HEK293 (cell line): Measurements from ENCODE around the gene DCBLD2.

Experiments
- CTCF ChIA-PET: fragments of 350-600 bp; formaldehyde crosslinking; extraction: SDS; loops from one replicate; lab custom pipeline; 2021; ENCODE audit warnings: antibody characterized with exemption; lab: Yijun Ruan, JAX
- POLR2A ChIA-PET: fragments of 300-600 bp; formaldehyde crosslinking; extraction: SDS; loops from one replicate; lab custom pipeline; 2020; ENCODE audit warnings: antibody characterized with exemption, inconsistent platforms; lab: Yijun Ruan, JAX
- H3K27ac ChIP-seq: fragments of 200-500 bp; sonication (Bioruptor generic); 2 replicates; pipeline ENCODE4 v1.5.1; 2014; ENCODE audit warnings: low read depth, low read length, control low read depth, inconsistent platforms; ENCODE audit errors: extremely low read depth
- H3K36me3 ChIP-seq, 2 experiments: fragments of 200-500 bp in 1 of 2; sonication (Bioruptor generic) in 1 of 2; 1 replicate in 1 of 2; 2 replicates in 1 of 2; pipeline ENCODE4 v1.5.1; 2014 to 2017; ENCODE audit warnings: inconsistent platforms in 2 of 2, low read length in 2 of 2; ENCODE audit not compliant: control insufficient read depth in 2 of 2, insufficient read depth in 1 of 2
- H3K4me1 ChIP-seq: fragments of 200-500 bp; sonication (Bioruptor generic); 2 replicates; pipeline ENCODE4 v1.5.1; 2014; ENCODE audit warnings: mild to moderate bottlenecking, low read length, inconsistent platforms; ENCODE audit not compliant: control insufficient read depth, insufficient read depth
- H3K4me3 ChIP-seq: 2 replicates; pipeline ENCODE4 v1.5.1; 2011; ENCODE audit warnings: low read depth, mild to moderate bottlenecking, control low read depth, low read length, moderate library complexity
- H3K9me3 ChIP-seq: fragments of 200-500 bp; sonication (Bioruptor generic); 2 replicates; pipeline ENCODE4 v1.5.1; 2014; ENCODE audit warnings: low read depth, low read length, inconsistent platforms; ENCODE audit not compliant: control insufficient read depth, insufficient read depth
- BCL6B ChIP-seq: fragments of 450-650 bp; formaldehyde crosslinking; IDR thresholded peaks from 2 replicates; pipeline ENCODE4 v1.5.1; 2017; ENCODE audit warnings: missing biosample characterization, missing genetic modification characterization
- KLF9 ChIP-seq: fragments of 450-650 bp; formaldehyde crosslinking; IDR thresholded peaks from 2 replicates; pipeline ENCODE4 v1.5.1; 2016; ENCODE audit warnings: missing biosample characterization, missing genetic modification characterization, low read depth
- SP7 ChIP-seq: fragments of 450-650 bp; formaldehyde crosslinking; IDR thresholded peaks from 2 replicates; pipeline ENCODE4 v1.5.1; 2016; ENCODE audit warnings: missing biosample characterization, missing genetic modification characterization
- ZBTB49 ChIP-seq: fragments of 450-650 bp; formaldehyde crosslinking; IDR thresholded peaks from 2 replicates; pipeline ENCODE4 v1.5.1; 2016; ENCODE audit warnings: missing biosample characterization, missing genetic modification characterization, low read depth
- ZNF114 ChIP-seq: fragments of 450-650 bp; formaldehyde crosslinking; IDR thresholded peaks from 2 replicates; pipeline ENCODE4 v1.5.0; 2017; ENCODE audit warnings: missing biosample characterization, missing genetic modification characterization
- ZNF138 ChIP-seq: fragments of 450-650 bp; formaldehyde crosslinking; IDR thresholded peaks from 2 replicates; pipeline ENCODE4 v1.5.1; 2016; ENCODE audit warnings: missing biosample characterization, missing genetic modification characterization, borderline replicate concordance
- ZNF16 ChIP-seq: fragments of 450-650 bp; formaldehyde crosslinking; IDR thresholded peaks from 2 replicates; pipeline ENCODE4 v1.5.1; 2016; ENCODE audit warnings: low read depth, missing biosample characterization, missing genetic modification characterization
- ZNF169 ChIP-seq: fragments of 450-650 bp; formaldehyde crosslinking; IDR thresholded peaks from 2 replicates; pipeline ENCODE4 v1.5.1; 2016; ENCODE audit warnings: missing biosample characterization, missing genetic modification characterization
- ZNF274 ChIP-seq, 2 experiments: fragments of 200-500 bp in 1 of 2; fragments of 450-650 bp in 1 of 2; sonication (Bioruptor generic) in 1 of 2; formaldehyde crosslinking in 1 of 2; IDR thresholded peaks; 2 replicates each; pipeline versions ENCODE4 v1.5.1 to v1.6.1; 2014 to 2016; ENCODE audit warnings: borderline replicate concordance in 1 of 2, inconsistent platforms in 1 of 2, low read length in 1 of 2, missing biosample characterization in 1 of 2, missing genetic modification characterization in 1 of 2
- ZNF280C ChIP-seq: fragments of 450-650 bp; formaldehyde crosslinking; IDR thresholded peaks from 2 replicates; pipeline ENCODE4 v1.5.1; 2016; ENCODE audit warnings: missing biosample characterization, missing genetic modification characterization
- ZNF341 ChIP-seq: fragments of 450-650 bp; formaldehyde crosslinking; IDR thresholded peaks from 2 replicates; pipeline ENCODE4; 2016; ENCODE audit warnings: low read depth, missing biosample characterization, missing genetic modification characterization
- ZNF362 ChIP-seq: fragments of 450-650 bp; formaldehyde crosslinking; IDR thresholded peaks from 2 replicates; pipeline ENCODE4 v1.5.1; 2016; ENCODE audit warnings: missing biosample characterization, missing genetic modification characterization
- ZNF548 ChIP-seq: fragments of 450-650 bp; formaldehyde crosslinking; IDR thresholded peaks from 2 replicates; pipeline ENCODE4 v1.5.1; 2016; ENCODE audit warnings: missing biosample characterization, missing genetic modification characterization
- ZNF610 ChIP-seq: fragments of 450-650 bp; formaldehyde crosslinking; IDR thresholded peaks from 2 replicates; pipeline ENCODE4 v1.5.1; 2016; ENCODE audit warnings: missing biosample characterization, missing genetic modification characterization, borderline replicate concordance
- ZNF621 ChIP-seq: fragments of 450-650 bp; formaldehyde crosslinking; IDR thresholded peaks from 2 replicates; pipeline ENCODE4 v1.5.1; 2017; ENCODE audit warnings: missing biosample characterization, missing genetic modification characterization

Gene DCBLD2

GRCh38 chr3:98806521-98806920 is 95.0 kb downstream of the DCBLD2 start:
- POLR2A ChIA-PET = no interaction called here
- Histone ChIP-seq H3K4me1 (no peaks in the 10 kb centered on the region), H3K4me3 (no peak overlapping the region), H3K27ac (no peak overlapping the region), H3K36me3 (peaks cover 0 to 51% of the 10 kb centered on the region in 2 experiments; a peak in 2 of 3 replicates), H3K9me3 (no peaks in the 10 kb centered on the region)
- TF ChIP-seq ZNF362 = no peak
- TF ChIP-seq ZNF548 (tag by site-specific recombination) = no peak
- no peak for TF ChIP-seq ZNF280C
- no peak for TF ChIP-seq ZNF274 (IDR thresholded peaks at IDR 0.05; ENCODE audit: low read length)
- no peak for TF ChIP-seq ZNF274 (tag by site-specific recombination; IDR thresholded peaks at IDR 0.05; ENCODE audit: borderline replicate concordance)
- no peak for TF ChIP-seq ZNF341
- no peak for TF ChIP-seq ZNF169 (tag by site-specific recombination)
- TF ChIP-seq ZNF610 (tag by site-specific recombination) = no peak
- no peak for TF ChIP-seq BCL6B (tag by site-specific recombination)
- TF ChIP-seq ZNF621 (tag by site-specific recombination) = no peak
- TF ChIP-seq ZBTB49 (tag by site-specific recombination) = no peak
- no peak for TF ChIP-seq ZNF16 (tag by site-specific recombination)
- CTCF ChIA-PET = interaction anchor here (1.0 to 1.6 kb wide), 2 partner anchors 205 to 209 kb away, joined by 5 read pairs; no protein-coding TSS in a partner anchor

GRCh38 chr3:98805571-98805970 is 95.9 kb downstream of the DCBLD2 start:
- POLR2A ChIA-PET = no interaction called here
- Histone ChIP-seq H3K4me3 (no peak overlapping the region), H3K9me3 (no peaks in the 10 kb centered on the region), H3K36me3 (peaks cover 0 to 46% of the 10 kb centered on the region in 2 experiments; a peak in 1 of 3 replicates), H3K4me1 (no peaks in the 10 kb centered on the region), H3K27ac (no peak overlapping the region)
- CTCF ChIA-PET = interaction anchor here (0.5 to 1.6 kb wide), 4 partner anchors 12 to 208 kb away, joined by 4 to 5 read pairs (median 4); no protein-coding TSS in a partner anchor
- TF ChIP-seq ZNF114 (tag by site-specific recombination) (no peak), KLF9 (tag by site-specific recombination) (no peak), SP7 (tag by site-specific recombination) (no peak), ZNF138 (tag by site-specific recombination) (no peak)
